Measurements from ENCODE around the gene ZNRF3.
"Not testable (repeated sequence)": the region's sequence is repeated elsewhere in the genome, so short reads cannot be mapped to it uniquely, and the experiment has no call there.

GRCh38 chr22:28948860-28949551 lies 65.6 kb downstream of the ZNRF3 start:
- TF ChIP-seq CTCF (conservative IDR thresholded peaks at IDR 0.05; ENCODE audit: low read depth, low read length); EZH2 (IDR thresholded peaks at IDR 0.05; ENCODE audit: low read length, unreplicated experiment); EZH2phosphoT487 (IDR thresholded peaks at IDR 0.05; ENCODE audit: borderline replicate concordance, low read length): not testable (repeated sequence)
